GM18951 (cell line): ENCODE results near the gene ABR.

Experiments used
- POLR2A ChIP-seq: IDR thresholded peaks from 4 replicates; pipeline ENCODE4 v1.6.1; 2011; ENCODE audit warnings: mild to moderate bottlenecking; ENCODE audit not compliant: insufficient read length, insufficient read depth; ENCODE audit errors: extremely low read depth
- in situ Hi-C: fragments of 300-500 bp; cut with MboI; formaldehyde crosslinking; loops from one replicate; pipeline ENCODE4 v1.12.0; 2022; ENCODE audit warnings: low sequenced_read_pairs, mixed read lengths, inconsistent platforms; ENCODE audit not compliant: unreplicated experiment

Gene ABR

DNA sequence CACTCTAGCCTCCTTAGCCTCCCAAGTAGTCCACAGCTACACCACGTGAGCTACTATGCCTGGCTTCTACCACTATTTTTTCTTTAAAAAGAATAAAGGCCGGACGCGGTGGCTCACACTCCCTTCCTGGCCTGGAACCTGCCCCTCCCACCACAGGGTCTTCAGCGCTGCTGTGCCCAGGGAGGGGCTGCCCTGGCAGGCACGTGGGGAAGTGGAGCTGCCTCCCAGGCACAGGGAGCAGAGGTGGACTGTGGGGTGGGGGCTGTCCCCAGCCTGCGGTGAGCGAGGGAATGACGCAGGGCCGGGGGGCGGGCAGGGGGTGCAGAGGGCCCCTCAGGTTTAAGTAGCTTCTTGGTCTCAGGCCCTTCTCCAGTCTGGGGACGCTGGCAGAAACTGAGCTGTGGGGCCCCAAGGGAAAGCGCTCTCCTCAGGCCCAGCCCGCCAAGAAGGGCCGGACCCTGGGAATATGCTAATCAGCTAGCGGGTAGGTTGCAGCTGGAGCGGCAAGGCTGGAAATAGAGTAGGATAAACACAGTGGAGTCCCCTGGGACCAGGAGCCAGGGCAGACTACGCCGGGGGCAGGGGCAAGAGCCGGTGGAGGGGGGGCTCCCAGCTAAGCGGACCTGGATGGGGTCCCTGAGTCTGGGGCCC lies 136.1 kb downstream of the ABR start:
- in situ Hi-C loops: no loop called here
- no peak for TF ChIP-seq POLR2A

DNA sequence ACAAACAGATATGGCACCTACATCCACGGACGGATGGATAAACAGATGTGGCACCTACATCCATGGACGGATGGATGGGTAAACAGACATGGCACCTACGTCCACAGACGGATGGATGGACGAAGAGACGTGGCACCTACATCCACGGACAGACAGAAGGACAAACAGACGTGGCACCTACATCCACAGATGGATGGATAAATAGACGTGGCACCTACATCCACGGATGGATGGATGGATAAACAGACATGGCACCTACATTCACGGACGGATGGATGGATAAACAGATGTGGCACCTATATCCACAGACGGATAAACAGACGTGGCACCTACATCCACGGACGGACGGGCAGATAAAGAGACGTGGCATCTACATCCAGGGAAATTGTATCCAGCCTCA lies 137.3 kb downstream of the ABR start:
- in situ Hi-C loops: no loop called here
- no peak for TF ChIP-seq POLR2A

DNA sequence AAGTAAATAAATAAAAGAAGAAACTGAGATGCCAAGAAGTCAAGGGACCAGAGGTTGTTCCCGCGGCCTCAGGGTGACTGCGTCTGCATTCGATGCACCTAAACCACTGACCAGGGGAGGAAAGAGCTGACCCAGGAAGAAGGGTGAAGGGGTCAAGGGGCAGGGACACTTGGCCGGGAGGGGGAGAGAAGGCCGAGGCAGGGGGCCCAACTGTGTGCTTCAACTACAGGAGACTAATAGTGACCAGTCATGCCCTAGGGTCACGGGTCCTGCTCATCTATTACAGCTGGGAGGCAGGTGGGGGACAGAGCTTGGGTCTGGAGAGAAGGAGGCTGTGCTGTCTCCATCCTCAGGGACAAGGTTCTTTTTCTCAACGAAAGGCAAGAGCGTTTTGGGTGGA lies 138.0 kb downstream of the ABR start:
- in situ Hi-C loops: no loop called here
- TF ChIP-seq POLR2A: no peak

DNA sequence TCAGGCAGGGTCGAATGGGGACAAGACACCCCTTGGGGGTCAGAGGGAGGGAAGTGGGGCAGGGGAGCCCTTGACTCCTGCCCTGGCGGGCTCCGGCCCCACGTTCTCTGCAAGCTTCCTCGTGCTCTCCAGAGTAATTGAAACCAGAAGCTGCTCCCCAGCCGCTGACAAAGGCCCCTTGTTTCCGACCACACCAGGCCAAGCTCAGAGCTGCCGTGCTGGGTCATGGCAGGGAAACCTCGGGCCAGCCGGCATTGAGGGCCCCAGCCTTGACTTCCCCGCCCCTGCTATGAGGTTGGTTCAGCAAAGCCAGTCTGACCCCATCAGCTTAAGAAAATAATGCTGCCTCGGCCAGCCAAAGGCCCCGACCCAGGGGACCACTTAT lies 139.6 kb downstream of the ABR start:
- in situ Hi-C loops: no loop called here
- no peak for TF ChIP-seq POLR2A

DNA sequence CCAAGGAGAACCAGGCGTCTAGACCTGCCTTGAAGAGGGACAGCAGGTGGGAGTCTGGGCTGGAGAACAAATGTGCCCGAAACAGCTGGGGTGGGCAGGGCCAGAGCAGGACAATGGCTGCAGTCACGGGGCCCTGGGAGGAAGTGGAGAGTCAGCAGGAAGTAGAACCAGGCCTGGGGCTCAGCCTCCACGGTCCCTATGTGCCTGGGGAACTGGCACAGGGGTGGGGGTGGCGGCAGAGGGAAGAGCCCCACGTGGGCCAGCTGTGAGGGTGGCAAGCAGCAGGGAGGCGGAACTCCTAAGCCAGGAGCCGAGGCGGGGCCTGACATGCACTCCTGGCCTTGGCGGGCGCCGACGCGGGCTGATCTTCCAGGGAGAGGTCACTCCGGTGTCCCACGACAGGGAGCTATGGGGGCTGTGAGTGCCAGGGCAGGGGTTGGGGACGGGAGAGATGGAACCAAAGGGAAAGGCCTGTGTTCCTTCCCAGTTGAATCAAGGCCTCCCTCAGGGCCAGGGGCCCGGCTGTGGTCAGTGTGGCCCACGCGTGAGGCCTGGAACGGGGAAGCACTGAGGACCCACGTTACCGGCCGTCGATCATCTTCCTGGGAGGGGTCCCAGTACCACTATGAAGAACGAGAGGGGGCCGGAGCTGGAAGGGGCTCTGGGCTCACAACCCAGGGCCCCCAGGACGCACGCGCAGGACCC lies 140.1 kb downstream of the ABR start:
- TF ChIP-seq POLR2A: no peak
- in situ Hi-C loops: no loop called here

DNA sequence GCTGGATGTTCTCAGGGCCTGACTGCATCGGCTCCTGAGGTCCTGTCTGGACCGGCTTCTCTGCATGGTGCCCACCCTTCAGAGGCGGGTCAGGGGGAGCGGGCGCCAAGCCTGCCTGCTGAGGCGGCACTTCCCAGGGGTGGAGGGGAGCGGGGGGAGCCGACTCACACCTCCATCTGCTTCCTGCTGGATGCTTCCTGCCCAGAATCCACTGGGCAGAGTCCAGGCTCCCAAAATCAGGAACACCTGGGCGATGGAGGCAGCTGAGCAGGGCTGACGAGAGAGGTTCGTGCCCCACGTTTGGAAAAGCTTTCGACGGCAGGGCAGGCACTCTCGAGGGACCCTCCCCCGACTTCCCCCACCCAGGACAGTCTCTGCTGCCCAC lies 140.7 kb downstream of the ABR start:
- in situ Hi-C loops: no loop called here
- no peak for TF ChIP-seq POLR2A

DNA sequence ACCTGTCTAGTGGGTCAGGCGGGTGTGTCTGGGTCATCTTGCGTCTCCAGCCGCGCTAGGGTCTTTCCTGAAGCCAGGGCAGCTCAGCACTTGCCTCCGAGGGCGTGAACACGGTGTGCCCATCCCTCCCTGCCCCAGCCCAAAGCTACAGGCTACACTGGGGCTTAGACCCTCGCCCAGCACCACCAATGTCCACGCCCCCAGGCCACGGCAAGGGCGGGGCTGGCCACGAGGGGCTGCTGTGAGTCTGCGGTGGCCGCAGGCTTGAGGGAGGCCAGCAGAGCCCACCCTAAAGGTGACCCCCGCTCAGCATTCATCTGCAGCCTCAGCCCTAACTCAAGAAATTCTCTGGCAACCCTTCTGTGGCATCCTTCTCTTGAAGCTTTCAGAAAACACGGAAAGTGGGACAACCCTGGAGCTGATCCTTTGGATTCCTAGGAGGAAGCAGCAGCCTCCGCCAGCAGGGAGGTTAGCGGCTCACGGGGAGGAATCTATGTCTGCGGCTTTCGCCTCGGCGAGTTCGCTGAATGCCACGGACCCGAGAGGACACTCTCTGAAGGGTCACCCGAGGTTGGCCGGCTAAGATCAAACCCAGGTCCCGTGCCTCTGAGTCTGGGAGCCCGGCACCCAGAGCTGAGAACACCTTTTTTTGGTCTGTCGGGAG lies 141.2 kb downstream of the ABR start:
- in situ Hi-C loops: no loop called here
- no peak for TF ChIP-seq POLR2A

DNA sequence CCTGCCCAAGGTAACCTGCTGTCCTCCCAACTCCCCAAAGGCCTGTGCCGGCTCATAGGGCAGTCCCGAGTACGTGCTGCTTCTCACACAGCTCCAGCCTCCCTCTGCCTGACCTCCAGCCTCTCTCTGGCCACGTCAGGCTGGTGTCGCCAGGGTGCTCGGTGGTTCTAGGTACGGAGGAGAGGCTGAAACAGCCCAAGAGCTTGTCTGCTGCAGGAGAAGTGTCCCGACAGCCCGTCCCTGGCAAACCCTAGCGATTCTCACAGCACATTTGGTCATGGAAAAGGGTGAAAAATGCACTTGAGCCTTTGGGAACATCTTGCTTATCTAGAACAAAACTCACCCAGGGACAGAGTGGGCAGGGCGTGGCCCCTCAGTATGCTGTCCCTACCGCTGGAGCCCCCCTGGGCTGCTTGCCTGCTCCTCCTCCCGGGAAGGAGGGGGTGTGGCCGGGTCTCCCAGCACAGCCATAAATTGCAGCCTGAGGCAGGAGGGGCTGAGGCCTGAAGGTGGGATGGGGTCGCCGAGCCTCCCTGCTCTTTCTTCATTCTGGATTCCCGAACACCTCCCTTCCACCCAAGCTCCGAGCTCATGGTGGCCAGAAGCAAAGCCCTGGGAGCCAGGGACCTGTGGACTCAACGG lies 142.4 kb downstream of the ABR start:
- in situ Hi-C loops: no loop called here

DNA sequence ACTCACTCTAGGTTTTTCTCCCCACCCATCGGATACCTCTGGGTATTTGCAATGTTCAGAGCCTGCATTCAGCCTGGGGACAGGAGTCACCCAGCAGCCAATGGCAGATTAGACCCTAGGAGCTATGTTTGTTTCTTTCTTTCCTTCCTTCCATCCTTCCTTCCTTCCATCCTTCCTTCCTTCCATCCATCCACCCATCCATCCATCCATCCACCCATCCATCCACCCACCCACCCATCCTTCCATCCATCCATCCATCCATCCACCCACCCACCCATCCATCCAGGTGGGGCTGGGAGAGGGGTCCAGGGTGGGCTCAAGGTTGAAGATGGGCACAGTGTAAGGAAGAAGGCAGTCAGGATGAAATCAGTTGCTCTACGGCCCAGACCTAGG lies 142.9 kb downstream of the ABR start:
- no peak for TF ChIP-seq POLR2A
- in situ Hi-C loops: no loop called here

More for the DNA sequence above, 142.4 kb downstream of the ABR start:
- no peak for TF ChIP-seq POLR2A

DNA sequence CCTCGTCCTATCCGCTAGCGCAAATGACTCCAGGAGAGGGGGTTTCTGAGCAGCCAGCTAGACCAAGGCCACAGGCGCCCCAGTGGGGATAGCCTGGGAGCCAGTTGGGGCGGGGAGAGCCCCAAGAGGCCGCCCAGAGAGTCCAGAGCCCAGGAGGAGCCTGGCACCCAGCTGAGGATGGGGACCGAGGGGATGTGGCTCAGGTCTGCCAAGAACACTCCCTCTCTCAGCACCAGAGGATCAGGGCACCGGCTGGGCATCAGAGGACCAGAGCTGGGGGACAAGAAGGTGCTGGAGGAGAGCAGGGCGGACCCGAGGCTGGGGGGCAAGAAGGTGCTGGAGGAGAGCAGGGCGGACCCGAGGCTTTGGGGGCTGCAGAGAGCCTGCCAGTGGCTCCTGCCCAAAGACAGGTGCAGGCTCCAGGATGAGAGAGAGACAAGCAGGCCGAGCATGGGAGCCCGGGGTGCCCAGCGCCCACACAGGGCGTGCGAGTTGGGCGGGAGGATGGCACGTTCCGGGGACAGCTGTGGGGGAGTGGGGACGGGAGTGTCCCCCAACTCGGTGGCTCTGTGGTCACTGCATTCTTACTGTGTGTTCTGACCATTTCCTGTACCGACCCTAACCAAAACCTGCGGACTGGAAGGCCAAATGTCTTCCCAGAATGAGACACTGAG lies 143.5 kb downstream of the ABR start:
- no peak for TF ChIP-seq POLR2A
- in situ Hi-C loops: no loop called here

DNA sequence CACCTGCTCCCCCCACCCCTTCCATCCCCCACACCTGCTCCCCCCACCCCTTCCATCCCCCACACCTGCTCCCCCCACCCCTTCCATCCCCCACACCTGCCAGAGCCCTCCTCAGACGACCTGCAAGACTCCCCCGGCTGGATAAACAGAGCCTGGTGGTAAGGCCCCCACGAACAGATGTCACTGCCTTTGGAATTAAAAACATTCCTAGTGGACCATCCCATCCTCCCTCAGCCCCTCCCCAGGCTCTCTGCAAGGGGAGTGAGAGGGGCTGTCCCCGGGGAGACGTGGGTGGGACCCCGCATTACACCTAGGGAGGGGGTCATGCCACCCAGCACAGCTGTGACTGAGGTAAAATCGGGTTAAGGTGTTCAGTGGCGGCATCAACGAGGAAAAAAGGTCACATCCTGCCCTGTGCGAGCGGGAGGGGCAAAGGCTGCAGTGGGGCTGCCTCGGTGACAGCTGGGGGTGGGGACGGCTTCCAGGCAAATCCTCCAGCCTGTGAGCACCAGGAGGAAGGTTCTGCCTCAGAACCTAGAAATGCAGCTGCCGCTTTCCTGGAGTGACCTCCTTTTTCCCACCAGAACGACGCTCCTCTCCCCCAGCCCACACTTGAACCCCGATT lies 144.1 kb downstream of the ABR start:
- no peak for TF ChIP-seq POLR2A
- in situ Hi-C loops: no loop called here

DNA sequence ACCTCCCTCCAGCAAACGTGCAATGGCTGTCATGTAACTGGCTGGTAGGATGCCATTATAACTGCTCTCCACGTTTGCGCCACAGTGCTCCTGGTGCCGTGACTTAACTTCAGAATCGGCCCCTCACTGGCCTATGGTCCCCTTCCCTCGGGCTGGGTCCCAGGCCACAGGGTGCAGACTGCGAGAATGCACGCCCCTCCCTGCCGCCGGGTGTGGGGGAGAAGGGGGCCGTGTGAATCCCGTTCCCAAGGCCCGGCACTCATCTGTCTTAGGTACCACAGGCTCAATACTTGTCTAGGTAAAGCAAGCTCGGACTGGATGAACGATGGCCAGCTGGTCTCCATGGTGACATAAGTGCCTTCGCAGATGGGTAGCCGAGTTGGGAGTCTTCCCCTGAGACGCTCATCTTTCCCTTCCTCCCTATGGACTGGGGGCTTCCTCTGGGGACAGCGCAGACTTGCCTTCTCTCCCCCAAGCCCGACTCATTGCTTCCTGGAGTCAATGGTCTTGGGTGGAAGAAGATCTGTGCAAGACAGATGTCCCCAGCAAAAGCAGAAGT lies 145.1 kb downstream of the ABR start:
- TF ChIP-seq POLR2A: no peak
- in situ Hi-C loops: no loop called here
